Stimulated activated CD4-positive, alpha-beta T cell treated with anti-CD3 and anti-CD28 coated beads, Interleukin-2, amount 100 ng/mL, for 4 hours (primary cell): ENCODE measurements around the gene GCHFR.

Source experiments
- DNase-seq: peaks from one replicate; pipeline ENCODE4 v3.0.0-alpha.2; 2020; ENCODE audit warnings: low read depth

GCHFR gene

DNA sequence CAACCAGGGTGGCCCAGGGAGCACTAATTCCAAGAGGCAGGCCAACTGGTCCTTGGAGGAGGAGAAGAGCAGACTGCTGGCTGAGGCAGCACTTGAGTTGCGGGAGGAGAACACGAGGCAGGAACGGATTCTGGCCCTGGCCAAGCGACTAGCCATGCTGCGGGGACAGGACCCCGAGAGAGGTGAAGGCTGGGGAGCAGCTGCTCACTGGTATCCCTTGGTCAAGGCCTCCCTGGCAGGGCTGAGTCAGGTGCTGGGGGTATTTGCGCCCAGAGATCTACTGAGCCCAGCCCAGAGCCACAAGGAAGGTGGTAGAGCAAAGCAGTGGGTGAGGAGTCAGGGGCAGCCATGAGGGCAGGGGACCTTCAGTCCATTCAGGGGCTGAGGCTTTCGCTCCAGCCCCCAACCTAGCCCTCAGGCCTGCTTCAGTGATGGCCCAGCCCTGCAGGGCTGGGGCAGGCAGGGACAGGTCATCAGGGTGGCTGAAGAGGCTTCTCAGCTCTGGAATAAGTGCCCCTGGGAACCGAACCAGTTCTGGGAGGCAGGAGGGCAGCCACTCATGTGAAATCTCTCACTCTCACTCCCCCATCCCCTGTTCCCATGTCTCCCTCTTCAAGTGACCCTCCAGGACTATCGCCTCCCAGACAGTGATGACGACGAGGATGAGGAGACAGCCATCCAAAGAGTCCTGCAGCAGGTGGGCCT lies 49.0 kb downstream of the GCHFR start:
- DNase-seq: no peak

DNA sequence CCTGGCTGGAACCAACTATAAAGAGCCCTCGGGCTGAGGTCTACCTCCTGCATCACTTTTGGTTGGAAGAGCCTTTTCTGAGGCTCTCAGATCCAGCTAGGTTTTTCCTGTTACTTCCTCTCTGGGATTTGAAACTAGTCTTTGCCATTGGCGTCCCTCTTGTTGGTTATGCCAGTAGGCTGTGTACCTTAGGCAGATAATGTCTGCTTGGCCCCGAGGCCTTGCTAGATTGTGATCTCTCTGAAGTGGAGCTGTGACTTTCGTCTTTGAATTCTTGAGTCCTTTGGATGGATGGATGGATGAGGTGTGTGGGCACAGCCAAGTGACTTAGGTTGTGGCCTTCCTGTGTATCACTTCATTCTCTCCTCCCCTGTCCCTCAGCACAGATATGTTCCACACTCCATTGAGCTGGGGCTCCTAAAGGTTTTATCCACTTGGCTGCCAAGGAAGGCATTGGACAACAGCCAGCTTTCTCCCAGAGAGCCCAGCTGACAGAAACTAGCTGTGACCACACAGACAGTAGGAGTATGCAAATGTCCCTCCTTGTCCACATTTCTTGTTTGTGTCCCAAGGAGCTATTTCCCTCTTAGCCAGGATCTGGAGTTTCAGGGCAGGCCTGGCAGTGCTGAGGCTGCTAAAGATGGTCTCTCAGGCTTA lies 51.3 kb downstream of the GCHFR start:
- DNase-seq: no peak
